ENCODE measurements around the gene C1QTNF5. TPM values are rescaled to one million over a fixed set of nuclear protein-coding genes. Genes with fewer than 3 reads are reported as not detected.

Gene C1QTNF5
- total RNA-seq, 4 donors from 2014 or later: 44.3 to 52.1 (median 45.6) TPM

DNA sequence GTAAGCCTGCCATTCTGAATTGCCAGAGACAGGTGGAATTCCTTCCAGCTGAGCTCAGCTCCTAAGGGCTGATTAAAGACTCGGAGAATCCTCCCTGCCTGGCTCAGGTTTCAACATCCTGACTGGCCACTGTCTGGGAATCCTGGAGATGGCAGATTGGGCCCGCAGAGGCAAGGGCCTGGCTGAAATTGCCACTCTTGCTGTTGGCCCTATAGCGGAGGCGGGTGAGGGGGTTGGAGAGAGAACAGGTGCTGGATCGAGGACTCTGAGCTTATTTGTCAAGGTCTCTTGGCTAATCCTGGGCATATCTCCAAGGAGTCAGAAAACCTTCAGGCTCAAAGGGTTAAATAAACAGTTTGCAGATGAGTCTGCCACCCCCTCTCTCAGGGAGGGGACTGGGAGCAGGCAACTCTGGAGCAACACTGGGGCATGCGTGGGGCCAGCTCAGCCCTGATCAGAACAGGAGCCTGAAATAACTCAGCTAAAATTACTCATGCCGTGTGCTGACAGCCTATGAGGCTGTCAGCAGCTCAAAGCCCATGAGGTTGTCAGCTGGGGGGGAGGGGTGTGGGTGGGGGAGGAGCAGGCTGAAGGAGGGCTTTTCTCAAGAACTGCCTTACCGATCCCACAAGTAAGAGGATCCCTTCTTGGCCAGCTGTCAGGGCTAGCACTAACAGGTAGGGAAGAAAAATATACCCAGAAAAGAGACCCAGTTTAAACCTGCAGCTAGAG lies 20.5 kb upstream of the C1QTNF5 start:
- peaks cover 3 to 81% (median 34%) of the 10 kb centered on the region in 3 donors for H3K4me1 ChIP-seq
- peaks cover 0 to 32% of the 10 kb centered on the region in 2 donors for H3K36me3 ChIP-seq
- H3K27me3 ChIP-seq: no peaks in the 10 kb centered on the region
- peak overlapping the region in 1 of 2 donors; percentile 71 for H3K4me3 ChIP-seq
- no peaks in the 10 kb centered on the region for H3K9me3 ChIP-seq
- 0 to 16% methylated on average over 2 to 3 of the region's 8 CpGs for WGBS, 2 donors (ENCODE audit: low coverage in 1 of 2)
- H3K27ac ChIP-seq: peak overlapping the region; percentile 83 to 97 (median 95)
- peak; percentile 68 for ATAC-seq
- peak; percentile 87 for TF ChIP-seq POLR2AphosphoS5 (IDR thresholded peaks at IDR 0.05)
- TF ChIP-seq EP300 (IDR thresholded peaks at IDR 0.05): no peak
- TF ChIP-seq, protein P1, sequence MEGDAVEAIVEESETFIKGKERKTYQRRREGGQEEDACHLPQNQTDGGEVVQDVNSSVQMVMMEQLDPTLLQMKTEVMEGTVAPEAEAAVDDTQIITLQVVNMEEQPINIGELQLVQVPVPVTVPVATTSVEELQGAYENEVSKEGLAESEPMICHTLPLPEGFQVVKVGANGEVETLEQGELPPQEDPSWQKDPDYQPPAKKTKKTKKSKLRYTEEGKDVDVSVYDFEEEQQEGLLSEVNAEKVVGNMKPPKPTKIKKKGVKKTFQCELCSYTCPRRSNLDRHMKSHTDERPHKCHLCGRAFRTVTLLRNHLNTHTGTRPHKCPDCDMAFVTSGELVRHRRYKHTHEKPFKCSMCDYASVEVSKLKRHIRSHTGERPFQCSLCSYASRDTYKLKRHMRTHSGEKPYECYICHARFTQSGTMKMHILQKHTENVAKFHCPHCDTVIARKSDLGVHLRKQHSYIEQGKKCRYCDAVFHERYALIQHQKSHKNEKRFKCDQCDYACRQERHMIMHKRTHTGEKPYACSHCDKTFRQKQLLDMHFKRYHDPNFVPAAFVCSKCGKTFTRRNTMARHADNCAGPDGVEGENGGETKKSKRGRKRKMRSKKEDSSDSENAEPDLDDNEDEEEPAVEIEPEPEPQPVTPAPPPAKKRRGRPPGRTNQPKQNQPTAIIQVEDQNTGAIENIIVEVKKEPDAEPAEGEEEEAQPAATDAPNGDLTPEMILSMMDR (IDR thresholded peaks at IDR 0.05): no peak
- TF ChIP-seq POLR2A (IDR thresholded peaks at IDR 0.05): no peak

DNA sequence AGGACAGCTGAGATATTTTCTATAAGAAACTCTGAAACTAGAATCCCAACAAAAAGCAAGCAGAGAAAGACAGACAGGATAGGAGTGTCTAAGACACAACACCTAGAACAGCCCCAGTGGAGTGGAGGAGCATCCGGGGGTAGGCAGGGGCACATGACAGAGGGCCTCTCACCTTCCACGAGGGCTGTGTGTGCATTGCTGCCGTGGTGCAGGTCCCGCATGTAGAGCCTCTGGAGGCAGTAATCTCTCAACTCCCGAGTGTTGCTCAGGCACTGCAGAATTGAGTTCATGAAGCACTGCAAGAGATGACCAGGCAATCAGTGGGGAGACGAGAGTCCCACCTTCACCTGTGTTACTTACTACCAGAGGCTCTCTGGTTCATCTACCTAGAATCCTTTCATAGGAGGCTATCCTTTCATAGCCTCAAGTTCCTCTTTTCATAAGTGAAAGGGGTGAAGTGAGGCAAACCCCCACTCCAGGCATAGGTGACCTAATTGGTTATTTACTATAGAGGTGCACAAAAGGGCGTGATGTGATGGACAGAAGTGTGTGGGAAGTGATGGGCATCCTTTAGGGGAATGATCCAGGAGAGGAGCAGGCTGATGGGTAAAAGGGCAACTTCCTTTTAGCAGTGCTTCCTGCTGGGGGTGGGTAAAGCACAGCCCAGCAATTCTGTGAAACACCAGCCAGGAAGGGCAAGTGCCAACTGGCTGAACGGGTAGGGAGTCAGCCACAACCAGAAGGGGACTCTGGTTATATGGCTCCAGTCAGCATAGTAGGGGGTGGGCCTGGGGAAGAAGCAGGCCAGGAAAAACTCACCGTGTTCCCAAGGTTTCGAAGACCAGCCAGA lies 18.9 kb upstream of the C1QTNF5 start:
- no peak overlapping the region for H3K4me3 ChIP-seq
- no peak for ATAC-seq
- TF ChIP-seq, protein P1 (IDR thresholded peaks at IDR 0.05): no peak
- TF ChIP-seq POLR2AphosphoS5 (IDR thresholded peaks at IDR 0.05) (no peak), POLR2A (IDR thresholded peaks at IDR 0.05) (no peak), EP300 (IDR thresholded peaks at IDR 0.05) (no peak)
- H3K27ac ChIP-seq: peak overlapping the region in 3 of 4 donors; percentile 94 to 97 (median 96)
- no peaks in the 10 kb centered on the region for H3K9me3 ChIP-seq
- H3K36me3 ChIP-seq: peaks cover 0 to 36% of the 10 kb centered on the region in 2 donors
- WGBS, 2 donors (ENCODE audit: low coverage in 1 of 2): 71 to 78% methylated on average over 4 to 10 of the region's 10 CpGs
- H3K27me3 ChIP-seq: no peaks in the 10 kb centered on the region
- peaks cover 1 to 74% (median 24%) of the 10 kb centered on the region in 3 donors for H3K4me1 ChIP-seq

DNA sequence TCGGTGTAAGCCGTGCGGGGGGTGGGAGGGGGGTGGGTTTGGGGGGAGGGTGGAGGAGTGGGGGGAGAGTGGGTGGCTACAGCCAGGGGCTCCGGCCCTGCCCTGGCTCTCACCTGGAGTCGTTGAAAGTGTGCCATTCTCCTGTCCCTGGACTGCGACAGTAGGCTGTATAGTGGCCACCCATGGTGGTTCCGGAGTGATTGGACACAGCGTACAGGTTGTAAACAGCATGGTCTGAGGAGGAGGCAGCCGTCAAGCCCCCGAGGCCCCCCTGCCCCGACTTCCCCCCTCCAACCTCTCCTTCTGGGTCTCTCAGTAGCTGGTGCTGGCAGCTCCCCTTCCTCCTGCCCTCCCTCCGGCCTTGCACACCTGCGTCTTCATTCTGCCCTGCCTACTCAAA lies 16.4 kb upstream of the C1QTNF5 start:
- peaks cover 0 to 36% of the 10 kb centered on the region in 2 donors for H3K36me3 ChIP-seq
- H3K4me3 ChIP-seq: peak overlapping the region; percentile 10 to 54
- H3K4me1 ChIP-seq: peaks cover 0 to 66% (median 21%) of the 10 kb centered on the region in 3 donors
- ATAC-seq: no peak
- no peaks in the 10 kb centered on the region for H3K9me3 ChIP-seq
- TF ChIP-seq, protein P1 (IDR thresholded peaks at IDR 0.05): no peak
- no peak for TF ChIP-seq POLR2AphosphoS5 (IDR thresholded peaks at IDR 0.05)
- H3K27me3 ChIP-seq: no peaks in the 10 kb centered on the region
- WGBS, 2 donors (ENCODE audit: low coverage in 1 of 2): 72% methylated on average over 4 of the region's 13 CpGs; no CpG with 5 or more reads in 1 of the 2 donors
- H3K27ac ChIP-seq: peak overlapping the region; percentile 47 to 89 (median 86)

DNA sequence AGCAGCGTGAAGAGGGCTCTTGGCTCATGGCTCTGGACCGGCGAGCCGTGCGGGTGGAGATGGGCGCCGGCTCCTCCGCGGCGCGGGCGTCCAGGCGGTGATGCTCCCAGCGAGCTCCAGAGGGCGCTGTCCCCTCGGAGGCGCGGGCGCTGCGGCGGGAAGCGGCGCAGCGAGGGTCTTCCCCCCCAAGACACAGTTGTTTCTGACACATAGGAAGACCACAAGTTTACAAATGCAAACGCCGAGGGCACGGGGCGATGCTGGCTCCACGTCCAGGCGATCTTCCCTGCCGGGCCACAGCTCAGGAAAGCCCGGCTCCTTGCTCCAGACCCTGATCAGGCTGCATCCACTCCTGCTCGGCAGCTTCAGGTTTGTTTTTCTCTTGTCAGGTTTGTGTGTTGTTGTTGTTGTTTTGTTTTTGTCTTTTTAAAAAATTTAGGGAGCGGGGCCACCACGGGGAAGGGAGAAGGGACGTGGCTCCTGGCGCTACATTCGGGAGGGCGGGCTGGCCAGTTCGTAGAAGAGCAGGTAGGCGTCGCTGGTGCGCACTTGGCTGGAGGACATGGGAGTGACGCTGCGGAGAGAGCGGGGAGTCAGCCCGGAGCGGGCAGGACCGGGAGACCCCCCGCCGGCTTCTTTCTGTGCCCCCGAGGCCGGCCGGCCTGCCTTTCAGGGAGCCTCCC lies 15.8 kb upstream of the C1QTNF5 start:
- peak; percentile 89 for ATAC-seq
- Histone ChIP-seq H3K4me1 (peaks cover 0 to 66% (median 15%) of the 10 kb centered on the region in 3 donors), H3K27me3 (no peaks in the 10 kb centered on the region), H3K9me3 (no peaks in the 10 kb centered on the region), H3K4me3 (peak overlapping the region; percentile 10 to 54), H3K36me3 (peaks cover 0 to 36% of the 10 kb centered on the region in 2 donors), H3K27ac (peak overlapping the region; percentile 47 to 89 (median 86))
- WGBS, 2 donors (ENCODE audit: low coverage in 1 of 2): 1 to 5% methylated on average over 7 to 9 of the region's 54 CpGs
- TF ChIP-seq, protein P1 (IDR thresholded peaks at IDR 0.05): peak; percentile 76 to 92 (median 84)
- TF ChIP-seq POLR2AphosphoS5 (IDR thresholded peaks at IDR 0.05): peak; percentile 68
- TF ChIP-seq EP300 (IDR thresholded peaks at IDR 0.05): no peak
- no peak for TF ChIP-seq POLR2A (IDR thresholded peaks at IDR 0.05)

All from gastroesophageal sphincter (tissue), 4 donors.